PC-9 (cell line): Measurements from ENCODE around the gene PDIA4. TPM values are rescaled to one million over a fixed set of nuclear protein-coding genes. Genes with fewer than 3 reads are reported as not detected.

ENCODE experiments used
- BruUV-seq: library from RNA; stranded (reverse); fragments of 400-500 nt; replicated peaks from 2 replicates; lab custom pipeline; 2021; lab: Mats Ljungman, UMichigan
- CTCF ChIA-PET: fragments of 300-600 bp; sonication (Branson Sonifier 250); formaldehyde crosslinking; loops from one replicate; lab custom pipeline; 2022; ENCODE audit warnings: antibody characterized with exemption; lab: Charles Lee
- POLR2A ChIA-PET: fragments of 300-600 bp; sonication (Branson Sonifier 250); formaldehyde crosslinking; loops from one replicate; lab custom pipeline; 2022; ENCODE audit warnings: antibody characterized with exemption; ENCODE audit not compliant: unreplicated experiment; lab: Charles Lee
- DNase-seq, 2 experiments: peaks; one replicate each; pipeline versions ENCODE4 v3.0.0 to v3.0.0-alpha.2; 2015 to 2022; ENCODE audit warnings: mixed read lengths in 1 of 2
- H2AFZ ChIP-seq: fragments of 200-600 bp; sonication (generic); 2 replicates; pipeline ENCODE4 v1.8.1; 2017; ENCODE audit warnings: antibody characterized with exemption
- H3F3A ChIP-seq: fragments of 200-600 bp; sonication (generic); 2 replicates; pipeline ENCODE4 v1.8.1; 2017; ENCODE audit warnings: antibody characterized with exemption, mild to moderate bottlenecking, low read depth; ENCODE audit not compliant: insufficient read depth
- H3K27ac ChIP-seq: fragments of 200-600 bp; sonication (generic); 2 replicates; pipeline ENCODE4 v1.6.1; 2016; ENCODE audit warnings: mixed run types
- H3K27me3 ChIP-seq: fragments of 200-600 bp; sonication (generic); 2 replicates; pipeline ENCODE4 v1.6.1; 2016; ENCODE audit warnings: low read depth, mixed run types; ENCODE audit not compliant: insufficient read depth
- H3K36me3 ChIP-seq: fragments of 200-600 bp; sonication (generic); 2 replicates; pipeline ENCODE4 v1.6.1; 2016; ENCODE audit warnings: low read depth, mixed run types
- H3K4me1 ChIP-seq: fragments of 200-600 bp; sonication (generic); replicated peaks from 2 replicates; pipeline ENCODE4 v1.6.1; 2016; ENCODE audit warnings: mixed run types; ENCODE audit not compliant: insufficient read depth
- H3K4me2 ChIP-seq: fragments of 200-600 bp; sonication (generic); 2 replicates; pipeline ENCODE4 v1.6.1; 2017; ENCODE audit warnings: mixed run types
- H3K4me3 ChIP-seq: fragments of 200-600 bp; sonication (generic); 2 replicates; pipeline ENCODE4 v1.6.1; 2016; ENCODE audit warnings: mixed run types
- H3K79me2 ChIP-seq: fragments of 200-600 bp; sonication (generic); 2 replicates; pipeline ENCODE4 v1.6.1; 2017; ENCODE audit warnings: low read depth, mixed run types
- H3K9me2 ChIP-seq: fragments of 200-600 bp; sonication (generic); 2 replicates; pipeline ENCODE4 v1.8.1; 2017; ENCODE audit warnings: mild to moderate bottlenecking; ENCODE audit not compliant: insufficient read depth
- H3K9me3 ChIP-seq: fragments of 200-600 bp; sonication (generic); 2 replicates; pipeline ENCODE4 v1.8.1; 2016; ENCODE audit warnings: low read depth; ENCODE audit not compliant: insufficient read depth
- H4K20me1 ChIP-seq: fragments of 200-600 bp; sonication (generic); 2 replicates; pipeline ENCODE4 v1.8.1; 2017; ENCODE audit not compliant: insufficient read depth
- EZH2 ChIP-seq: fragments of 200-600 bp; sonication (generic); IDR thresholded peaks from 2 replicates; pipeline ENCODE4 v1.8.0; 2017; ENCODE audit warnings: antibody characterized with exemption, low read depth
- intact Hi-C: fragments of 100-400 bp; cut with micrococcal nuclease; formaldehyde crosslinking; loops from one replicate; pipeline ENCODE4 v1.10.0; 2022; ENCODE audit not compliant: unreplicated experiment
- total RNA-seq: library from RNA; stranded (reverse); gene quantifications from 2 replicates; pipeline ENCODE4 v1.2.3, GENCODE V29; 2021
- TF ChIP-seq, protein P1 (sequence below): fragments of 200-600 bp; sonication (generic); conservative IDR thresholded peaks from 2 replicates; pipeline ENCODE4 v1.6.1; 2017; ENCODE audit warnings: mixed run types, antibody characterized with exemption, mild to moderate bottlenecking, moderate library complexity

The PDIA4 gene
- total RNA-seq, 1 experiment from 2014 or later = 221 TPM

DNA sequence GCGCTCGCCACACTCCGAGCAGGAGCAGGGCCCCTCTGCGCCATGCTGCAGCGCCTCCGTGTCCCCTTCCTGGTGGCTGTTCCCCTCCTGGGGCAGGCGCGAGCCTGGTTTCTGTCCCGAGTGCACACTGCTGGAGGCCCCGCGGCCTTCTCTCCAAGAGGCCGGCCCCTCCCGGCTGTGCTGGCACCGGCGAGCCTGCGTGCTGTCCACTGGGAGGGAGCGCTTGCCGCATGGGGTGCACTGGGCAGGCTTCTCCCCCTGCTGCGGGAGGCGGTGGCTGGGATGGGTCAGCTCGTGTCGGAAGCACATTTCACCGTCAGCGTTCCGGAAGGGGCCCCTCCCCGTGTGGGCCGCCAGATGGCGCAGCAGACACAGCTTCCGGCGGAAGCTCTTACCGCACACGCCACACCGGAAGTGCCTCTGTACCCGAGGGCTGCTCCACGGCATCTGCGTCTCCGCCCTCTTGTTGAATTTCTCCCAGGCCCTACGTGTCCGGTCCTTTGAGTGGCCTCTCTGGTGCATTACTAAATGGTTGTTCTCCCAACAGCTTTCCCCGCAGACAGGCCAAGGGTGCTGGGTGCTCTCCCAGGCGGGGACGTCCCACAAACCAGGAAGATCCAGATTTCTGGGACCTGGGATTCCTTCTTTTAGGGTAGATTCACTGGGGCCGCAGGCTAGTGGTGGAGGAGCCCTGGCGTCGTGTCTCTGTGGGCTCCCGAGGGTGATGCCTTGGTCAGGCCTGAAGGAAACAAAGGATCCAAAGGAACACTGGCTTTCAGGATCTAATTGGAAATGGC lies 43.5 kb upstream of the PDIA4 start:
- BruUV-seq = no TSS peak
- intact Hi-C loops = no loop called here

GRCh38 chr7:149071182-149071635 lies 42.9 kb upstream of the PDIA4 start:
- POLR2A ChIA-PET = no interaction called here
- Histone ChIP-seq H3F3A (peaks cover 15% of the 10 kb centered on the region; the same call in 1 of the 2 replicates), H3K79me2 (no peaks in the 10 kb centered on the region), H3K27ac (no peak overlapping the region), H3K36me3 (peaks cover 11% of the 10 kb centered on the region; the same call in 1 of the 2 replicates), H2AFZ (no peak overlapping the region), H3K4me1 (no peaks in the 10 kb centered on the region), H3K9me2 (no peaks in the 10 kb centered on the region), H3K9me3 (no peaks in the 10 kb centered on the region), H3K4me3 (no peak overlapping the region), H3K27me3 (no peaks in the 10 kb centered on the region), H4K20me1 (no peaks in the 10 kb centered on the region), H3K4me2 (no peak overlapping the region)
- no TSS peak for BruUV-seq
- CTCF ChIA-PET = no interaction called here
- intact Hi-C loops = no loop called here
- TF ChIP-seq, protein P1, sequence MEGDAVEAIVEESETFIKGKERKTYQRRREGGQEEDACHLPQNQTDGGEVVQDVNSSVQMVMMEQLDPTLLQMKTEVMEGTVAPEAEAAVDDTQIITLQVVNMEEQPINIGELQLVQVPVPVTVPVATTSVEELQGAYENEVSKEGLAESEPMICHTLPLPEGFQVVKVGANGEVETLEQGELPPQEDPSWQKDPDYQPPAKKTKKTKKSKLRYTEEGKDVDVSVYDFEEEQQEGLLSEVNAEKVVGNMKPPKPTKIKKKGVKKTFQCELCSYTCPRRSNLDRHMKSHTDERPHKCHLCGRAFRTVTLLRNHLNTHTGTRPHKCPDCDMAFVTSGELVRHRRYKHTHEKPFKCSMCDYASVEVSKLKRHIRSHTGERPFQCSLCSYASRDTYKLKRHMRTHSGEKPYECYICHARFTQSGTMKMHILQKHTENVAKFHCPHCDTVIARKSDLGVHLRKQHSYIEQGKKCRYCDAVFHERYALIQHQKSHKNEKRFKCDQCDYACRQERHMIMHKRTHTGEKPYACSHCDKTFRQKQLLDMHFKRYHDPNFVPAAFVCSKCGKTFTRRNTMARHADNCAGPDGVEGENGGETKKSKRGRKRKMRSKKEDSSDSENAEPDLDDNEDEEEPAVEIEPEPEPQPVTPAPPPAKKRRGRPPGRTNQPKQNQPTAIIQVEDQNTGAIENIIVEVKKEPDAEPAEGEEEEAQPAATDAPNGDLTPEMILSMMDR = no peak
- no peak for TF ChIP-seq EZH2
- DNase-seq = no peak

More for the DNA sequence above, 43.5 kb upstream of the PDIA4 start:
- Histone ChIP-seq H3K4me3 (no peak overlapping the region), H4K20me1 (no peaks in the 10 kb centered on the region), H3K79me2 (no peaks in the 10 kb centered on the region), H3K9me3 (no peaks in the 10 kb centered on the region), H3K4me1 (no peaks in the 10 kb centered on the region), H3K9me2 (no peaks in the 10 kb centered on the region), H3K27me3 (no peaks in the 10 kb centered on the region), H3K36me3 (peaks cover 11% of the 10 kb centered on the region; the same call in 1 of the 2 replicates), H3F3A (peaks cover 14% of the 10 kb centered on the region; the same call in 1 of the 2 replicates), H3K4me2 (no peak overlapping the region), H2AFZ (no peak overlapping the region), H3K27ac (no peak overlapping the region)
- ChIA-PET CTCF (no interaction called here), POLR2A (no interaction called here)
- TF ChIP-seq EZH2 = no peak
- TF ChIP-seq, protein P1 = no peak
- no peak for DNase-seq

GRCh38 chr7:149070372-149071125 lies 42.2 kb upstream of the PDIA4 start:
- Histone ChIP-seq H3K27me3 (no peaks in the 10 kb centered on the region), H3K4me3 (no peak overlapping the region), H3K9me3 (no peaks in the 10 kb centered on the region), H3K27ac (no peak overlapping the region), H3K9me2 (no peaks in the 10 kb centered on the region), H3K79me2 (no peaks in the 10 kb centered on the region), H3K36me3 (peaks cover 11% of the 10 kb centered on the region; the same call in 1 of the 2 replicates), H2AFZ (no peak overlapping the region), H3F3A (peaks cover 18% of the 10 kb centered on the region; the same call in 1 of the 2 replicates), H3K4me1 (no peaks in the 10 kb centered on the region), H4K20me1 (no peaks in the 10 kb centered on the region), H3K4me2 (no peak overlapping the region)
- intact Hi-C loops = no loop called here
- no peak for TF ChIP-seq EZH2
- TF ChIP-seq, protein P1 = no peak
- BruUV-seq = no TSS peak
- CTCF ChIA-PET = no interaction called here
- POLR2A ChIA-PET = interaction anchor here (0.7 kb wide), 1 partner anchor 49 kb away, joined by 11 read pairs; no protein-coding TSS in a partner anchor
- no peak for DNase-seq
